Upper lobe of left lung (tissue), 4 donors: ENCODE data around the gene SPOCK1.

Source experiments
- EP300 ChIP-seq, 4 donors: sonication (generic); formaldehyde crosslinking; IDR thresholded peaks; one replicate each; pipeline ENCODE4 v1.5.1; 2017; ENCODE audit warnings: antibody characterized with exemption in 4 of 4, control low read depth in 2 of 4
- POLR2A ChIP-seq, 4 donors: fragments of 450-650 bp; IDR thresholded peaks; one replicate each; pipeline ENCODE4 v1.5.1; 2016 to 2017; ENCODE audit warnings: antibody characterized with exemption in 4 of 4, mild to moderate bottlenecking in 2 of 4
- TF ChIP-seq, protein P1 (sequence below), 6 experiments: fragments of 450-650 bp in 4 of 6; fragments of 200-600 bp in 2 of 6; sonication (generic) in 2 of 6; IDR thresholded peaks; one replicate each; pipeline ENCODE4 v1.5.1; 2016 to 2019; ENCODE audit warnings: antibody characterized with exemption in 6 of 6

DNA sequence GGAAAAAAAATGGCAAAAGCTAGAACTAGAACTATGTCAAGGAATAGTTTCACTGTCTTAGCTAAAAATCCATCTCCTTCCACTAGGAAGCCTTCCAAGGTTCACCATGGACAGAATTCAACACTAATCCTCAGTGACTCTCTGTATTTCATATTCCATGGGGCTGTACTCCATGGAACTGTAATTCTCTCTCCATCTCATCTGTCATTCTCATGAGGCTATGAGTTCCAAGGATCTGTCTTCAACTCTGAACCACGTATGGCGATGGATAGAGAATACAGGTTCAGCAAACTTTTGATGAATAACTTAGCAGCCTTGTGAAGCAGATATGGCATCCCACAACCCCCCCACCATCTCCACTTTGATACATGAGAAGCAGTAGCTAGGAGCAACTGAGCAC, 184.0 kb downstream of the SPOCK1 start:
- TF ChIP-seq, protein P1, sequence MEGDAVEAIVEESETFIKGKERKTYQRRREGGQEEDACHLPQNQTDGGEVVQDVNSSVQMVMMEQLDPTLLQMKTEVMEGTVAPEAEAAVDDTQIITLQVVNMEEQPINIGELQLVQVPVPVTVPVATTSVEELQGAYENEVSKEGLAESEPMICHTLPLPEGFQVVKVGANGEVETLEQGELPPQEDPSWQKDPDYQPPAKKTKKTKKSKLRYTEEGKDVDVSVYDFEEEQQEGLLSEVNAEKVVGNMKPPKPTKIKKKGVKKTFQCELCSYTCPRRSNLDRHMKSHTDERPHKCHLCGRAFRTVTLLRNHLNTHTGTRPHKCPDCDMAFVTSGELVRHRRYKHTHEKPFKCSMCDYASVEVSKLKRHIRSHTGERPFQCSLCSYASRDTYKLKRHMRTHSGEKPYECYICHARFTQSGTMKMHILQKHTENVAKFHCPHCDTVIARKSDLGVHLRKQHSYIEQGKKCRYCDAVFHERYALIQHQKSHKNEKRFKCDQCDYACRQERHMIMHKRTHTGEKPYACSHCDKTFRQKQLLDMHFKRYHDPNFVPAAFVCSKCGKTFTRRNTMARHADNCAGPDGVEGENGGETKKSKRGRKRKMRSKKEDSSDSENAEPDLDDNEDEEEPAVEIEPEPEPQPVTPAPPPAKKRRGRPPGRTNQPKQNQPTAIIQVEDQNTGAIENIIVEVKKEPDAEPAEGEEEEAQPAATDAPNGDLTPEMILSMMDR (IDR thresholded peaks at IDR 0.05): no peak
- TF ChIP-seq POLR2A (IDR thresholded peaks at IDR 0.05) (no peak), EP300 (IDR thresholded peaks at IDR 0.05) (no peak)
